Activated CD8-positive, alpha-beta memory T cell treated with anti-CD3 and anti-CD28 coated beads, Interleukin-2, amount 50 U/mL, for 24 hours (primary cell): ENCODE data around the gene HSD3B7.
A peak's percentile ranks its signal among the peaks of the same experiment; 100 is the strongest.

Experiments used
- DNase-seq: peaks from one replicate; pipeline ENCODE4 v3.0.0-alpha.2; 2020; ENCODE audit errors: extremely low read depth

Gene HSD3B7

DNA sequence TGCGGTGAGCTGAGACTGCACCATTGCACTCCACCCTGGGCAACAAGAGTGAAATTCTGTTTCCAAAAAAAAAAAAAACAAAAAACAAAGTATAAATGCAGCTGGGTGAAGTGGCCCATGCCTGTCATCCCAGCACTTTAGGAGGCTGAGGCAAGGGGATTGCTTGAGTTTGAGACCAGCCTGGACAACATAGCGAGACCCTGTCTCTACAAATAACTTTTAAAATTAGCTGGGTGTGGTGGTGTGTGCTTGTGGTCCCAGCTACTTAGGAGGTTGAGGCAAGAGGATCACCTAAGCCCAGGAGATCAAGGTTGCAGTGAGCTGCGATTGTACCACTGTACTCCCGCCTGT, 38.2 kb downstream of the HSD3B7 start:
- DNase-seq = no peak

DNA sequence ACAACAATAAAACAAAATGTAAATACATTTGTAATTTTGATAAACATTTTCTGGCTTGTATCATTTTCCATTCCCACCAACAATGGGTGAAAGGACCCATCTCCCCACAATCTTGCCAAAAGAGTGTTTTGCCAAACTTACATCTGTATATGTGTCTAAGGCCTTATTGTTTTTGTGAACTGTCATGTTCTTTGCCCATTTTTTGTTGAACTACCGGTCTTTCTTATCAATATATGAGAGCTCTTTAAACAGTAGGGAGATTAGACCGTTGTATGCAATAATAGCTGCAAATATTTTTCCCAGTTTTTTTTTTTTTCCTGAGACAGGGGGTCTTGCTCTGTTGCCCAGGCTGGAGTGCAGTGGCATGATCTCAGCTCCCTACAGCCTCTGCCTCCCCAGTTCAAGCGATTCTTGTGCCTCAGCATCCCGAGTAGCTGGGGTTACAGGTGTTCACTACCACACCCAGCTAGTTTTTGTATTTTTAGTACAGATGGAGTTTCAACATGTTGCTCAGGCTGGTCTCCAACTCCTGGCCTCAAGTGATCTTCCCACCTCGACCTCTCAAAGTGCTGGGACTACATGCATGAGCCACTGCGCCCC, 38.7 kb downstream of the HSD3B7 start:
- no peak for DNase-seq

DNA sequence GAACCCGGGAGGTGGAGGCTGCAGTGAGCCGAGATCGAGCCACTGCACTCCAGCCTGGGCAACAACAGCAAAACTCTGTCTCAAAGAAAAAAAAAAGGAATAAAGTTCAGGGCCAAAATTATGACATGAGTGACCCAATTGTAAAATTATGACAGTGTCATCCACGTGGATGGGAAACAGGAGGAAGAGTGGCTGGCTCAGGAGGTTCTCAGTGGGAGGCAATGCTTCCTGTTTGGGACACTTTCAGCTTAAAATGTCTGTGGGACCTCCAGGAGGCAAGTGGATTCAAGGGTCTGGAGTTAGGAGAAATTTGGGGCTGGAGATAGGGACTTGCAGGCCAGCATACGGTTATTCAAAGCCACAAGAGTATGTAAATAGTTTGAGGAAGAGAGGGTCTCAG, 40.3 kb downstream of the HSD3B7 start:
- no peak for DNase-seq

DNA sequence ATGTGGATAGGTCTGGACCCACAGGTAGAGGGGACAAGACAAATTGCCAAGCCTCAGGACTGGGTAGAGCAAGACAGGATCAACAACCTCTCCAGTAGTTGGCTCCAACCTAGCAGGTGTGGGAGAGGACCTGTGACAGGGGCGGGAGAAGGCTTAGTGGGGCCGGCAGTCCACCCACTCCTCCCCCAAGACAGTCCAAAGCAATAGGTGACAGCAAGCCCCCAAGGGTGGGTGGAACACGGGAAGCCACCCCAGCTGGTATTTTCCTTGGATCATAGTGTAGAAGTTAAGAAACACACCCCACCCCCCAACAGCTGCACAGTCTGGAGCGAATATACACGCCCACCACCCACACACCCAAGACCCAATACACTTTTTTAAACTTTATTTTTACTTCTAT, 44.3 kb downstream of the HSD3B7 start:
- no peak for DNase-seq

DNA sequence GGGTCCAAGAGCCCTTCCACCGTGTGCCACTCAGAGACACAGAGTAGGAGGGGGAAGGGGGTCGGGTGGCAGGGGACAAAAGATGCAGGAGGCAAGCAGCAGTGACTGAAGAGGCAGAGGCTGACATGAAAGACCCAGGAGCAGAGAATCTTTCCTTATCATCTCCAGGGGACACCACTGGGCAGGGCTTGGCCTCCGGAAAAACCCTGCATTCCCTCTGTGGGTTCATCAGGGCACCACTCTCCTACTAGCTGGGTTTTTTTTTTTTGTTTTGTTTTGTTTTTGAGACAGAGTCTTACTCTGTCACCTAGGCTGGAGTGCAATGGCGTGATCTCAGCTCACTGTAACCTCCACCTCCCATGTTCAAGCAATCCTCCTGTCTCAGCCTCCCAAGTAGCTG, 46.3 kb downstream of the HSD3B7 start:
- no peak for DNase-seq

DNA sequence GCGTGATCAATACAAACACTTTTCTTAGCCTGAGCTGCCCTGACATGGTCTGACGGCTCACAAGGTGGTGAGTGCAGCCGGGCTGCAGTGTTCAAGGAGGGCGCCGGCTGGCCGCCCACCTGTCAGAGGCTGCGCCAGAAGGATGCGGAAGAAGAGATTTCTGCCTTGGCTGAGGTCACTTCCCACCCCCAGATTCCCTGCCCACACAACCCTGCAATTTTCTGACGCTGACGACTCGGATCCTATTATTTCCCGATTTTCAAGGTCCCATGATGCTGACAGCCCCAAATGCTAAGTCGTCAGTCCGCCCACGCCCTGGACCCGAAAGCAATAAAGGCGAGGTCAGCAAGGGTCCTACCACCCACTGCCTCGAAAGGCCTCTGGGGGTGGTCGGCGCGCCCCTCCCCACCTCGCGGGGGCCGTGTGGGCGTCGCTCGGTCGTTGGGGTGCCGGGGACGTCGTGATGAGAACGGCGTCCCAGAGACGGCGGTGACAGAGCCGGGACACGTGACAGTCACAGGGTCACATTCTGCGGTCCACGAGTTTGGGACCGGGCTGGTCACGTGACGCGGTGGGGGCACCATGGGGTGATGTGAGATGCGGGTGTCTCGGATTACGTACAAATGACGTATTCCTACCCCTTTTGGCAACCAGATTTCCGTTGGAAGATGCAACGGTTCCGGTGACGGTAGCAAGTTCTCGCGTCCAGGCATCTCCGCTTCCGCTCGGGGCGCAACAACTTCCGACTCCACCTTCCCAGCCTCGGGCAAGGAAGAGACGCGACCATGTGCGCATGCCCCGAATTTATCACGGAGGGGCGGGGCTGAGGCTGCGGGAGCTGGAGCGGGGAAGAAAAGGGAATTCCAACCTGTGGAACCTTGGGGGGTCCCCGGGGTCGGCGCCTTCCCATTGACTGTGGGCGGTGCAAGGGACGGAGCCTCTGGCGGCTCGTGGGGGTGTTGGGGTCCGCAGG, 48.0 kb downstream of the HSD3B7 start, which contains the start of gene STX4:
STX4 (plus strand) TSS at position 823 of the 973 bp plus-strand sequence. CDS start 248 bp downstream, outside the sequence.
- peak; percentile 94 for DNase-seq

DNA sequence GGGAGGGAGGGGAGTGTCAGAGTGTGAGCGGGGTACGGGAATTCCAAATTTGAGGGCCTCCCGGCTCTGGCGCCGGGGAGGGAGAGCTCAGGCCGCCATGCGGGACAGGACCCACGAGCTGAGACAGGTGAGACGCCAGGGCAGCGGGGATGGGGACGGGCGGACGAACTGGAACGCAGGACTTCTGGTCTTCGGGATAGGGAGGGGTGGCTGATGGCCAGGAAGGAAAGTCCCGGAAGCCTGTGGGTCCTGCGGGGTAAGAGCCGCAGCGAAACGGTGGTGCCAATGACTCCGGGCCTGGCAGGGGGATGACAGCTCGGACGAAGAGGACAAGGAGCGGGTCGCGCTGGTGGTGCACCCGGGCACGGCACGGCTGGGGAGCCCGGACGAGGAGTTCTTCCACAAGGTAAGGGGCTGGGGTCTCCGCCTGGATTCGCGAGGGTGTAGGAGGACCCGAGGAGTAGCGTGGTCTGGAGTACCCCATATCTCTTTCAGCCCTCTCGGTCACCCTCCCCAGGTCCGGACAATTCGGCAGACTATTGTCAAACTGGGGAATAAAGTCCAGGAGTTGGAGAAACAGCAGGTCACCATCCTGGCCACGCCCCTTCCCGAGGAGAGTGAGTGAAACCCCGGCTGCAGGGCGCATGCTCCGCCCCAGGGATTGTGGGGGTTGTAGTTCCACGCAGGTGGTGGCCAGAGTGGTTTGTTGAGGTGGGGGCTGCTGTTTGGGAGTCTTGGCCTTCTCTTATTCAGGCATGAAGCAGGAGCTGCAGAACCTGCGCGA, 48.9 kb downstream of the HSD3B7 start:
- DNase-seq = peak; percentile 82

DNA sequence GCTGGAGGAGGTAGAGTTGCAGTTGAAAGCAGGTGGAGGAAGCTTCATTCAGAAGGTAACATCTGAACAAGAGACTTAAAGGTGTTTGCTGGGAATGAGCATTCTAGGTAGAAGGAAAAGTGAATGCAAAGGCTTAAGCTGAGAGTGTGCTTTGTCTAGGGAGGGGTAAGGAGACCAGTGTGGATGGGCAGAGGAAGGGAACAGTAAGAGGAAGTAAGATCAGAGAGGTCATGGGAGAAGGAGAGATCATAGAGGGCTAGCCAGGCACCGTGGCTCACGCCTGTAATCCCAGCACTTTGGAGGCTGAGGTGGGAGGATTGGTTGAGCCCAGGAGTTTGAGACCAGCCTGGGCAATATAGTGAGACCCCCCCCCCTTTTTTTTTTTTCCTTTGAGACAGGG, 51.7 kb downstream of the HSD3B7 start:
- DNase-seq = no peak
